Urothelium cell line (cell line): ENCODE results near the gene FNDC3B.

Source experiments
- DNase-seq: peaks from one replicate; pipeline ENCODE4 v3.0.0; 2011; ENCODE audit warnings: low spot score, mixed read lengths
- FAIRE-seq: peaks from 2 replicates; lab custom pipeline; 2011; peaks lifted over from hg19 to GRCh38; lab: Jason Lieb, UNC

FNDC3B gene

GRCh38 chr3:172051957-172052354, 12.6 kb downstream of the FNDC3B start:
- no peak for DNase-seq
- no peak for FAIRE-seq

GRCh38 chr3:172052405-172052804, 13.0 kb downstream of the FNDC3B start:
- FAIRE-seq (no peak), DNase-seq (no peak)

- DNase-seq (no peak), FAIRE-seq (no peak)
Measured at GRCh38 chr3:172054115-172054764, 14.9 kb downstream of the FNDC3B start.

- FAIRE-seq: no peak
Measured at GRCh38 chr3:172056416-172056815, 17.0 kb downstream of the FNDC3B start.

GRCh38 chr3:172057059-172057458, 17.7 kb downstream of the FNDC3B start:
- no peak for FAIRE-seq
- DNase-seq: no peak

More at GRCh38 chr3:172056416-172056815, 17.0 kb downstream of the FNDC3B start:
- no peak for DNase-seq

- DNase-seq (no peak), FAIRE-seq (no peak)
Measured at GRCh38 chr3:172057624-172058327, 18.4 kb downstream of the FNDC3B start.

- no peak for DNase-seq
- no peak for FAIRE-seq
Measured at GRCh38 chr3:172059532-172059931, 20.2 kb downstream of the FNDC3B start.

- DNase-seq: no peak
- no peak for FAIRE-seq
Measured at GRCh38 chr3:172060234-172060633, 20.9 kb downstream of the FNDC3B start.

- no peak for DNase-seq
- no peak for FAIRE-seq
Measured at GRCh38 chr3:172061724-172062184, 22.4 kb downstream of the FNDC3B start.

GRCh38 chr3:172062761-172063160, 23.4 kb downstream of the FNDC3B start:
- no peak for FAIRE-seq
- DNase-seq: no peak

- DNase-seq (no peak), FAIRE-seq (no peak)
Measured at GRCh38 chr3:172063456-172064432, 24.4 kb downstream of the FNDC3B start.

GRCh38 chr3:172065527-172065926, 26.1 kb downstream of the FNDC3B start:
- DNase-seq (no peak), FAIRE-seq (no peak)

- FAIRE-seq (no peak), DNase-seq (no peak)
Measured at GRCh38 chr3:172065967-172066762, 26.8 kb downstream of the FNDC3B start.

- FAIRE-seq (no peak), DNase-seq (no peak)
Measured at GRCh38 chr3:172066880-172067796, 27.8 kb downstream of the FNDC3B start.

- no peak for DNase-seq
- FAIRE-seq: no peak
Measured at GRCh38 chr3:172067837-172068440, 28.6 kb downstream of the FNDC3B start.

- FAIRE-seq (no peak), DNase-seq (no peak)
Measured at GRCh38 chr3:172068977-172069376, 29.6 kb downstream of the FNDC3B start.

GRCh38 chr3:172069478-172069877, 30.1 kb downstream of the FNDC3B start:
- FAIRE-seq (no peak), DNase-seq (no peak)

- FAIRE-seq: no peak
Measured at GRCh38 chr3:172070269-172070668, 30.9 kb downstream of the FNDC3B start.

GRCh38 chr3:172070802-172071201, 31.4 kb downstream of the FNDC3B start:
- DNase-seq (no peak), FAIRE-seq (no peak)

More at GRCh38 chr3:172070269-172070668, 30.9 kb downstream of the FNDC3B start:
- DNase-seq: no peak
